ENCODE measurements around the gene NTNG1.

GRCh38 chr1:107244709-107245500 is 104.1 kb downstream of the NTNG1 start:
- TF ChIP-seq STAT1 (conservative IDR thresholded peaks at IDR 0.05), result no peak
- TF ChIP-seq PRDM15 (CRISPR knock-in tag; IDR thresholded peaks at IDR 0.05), result no peak
- no peak for TF ChIP-seq JUND (IDR thresholded peaks at IDR 0.05; ENCODE audit: low read depth, low read length)
- TF ChIP-seq YY1 (IDR thresholded peaks at IDR 0.05; ENCODE audit: low read depth, low read length), result no peak
- no peak for TF ChIP-seq RELB (IDR thresholded peaks at IDR 0.05; ENCODE audit: low read depth)
- no peak for TF ChIP-seq CBFB (IDR thresholded peaks at IDR 0.05; ENCODE audit: low read depth)
- TF ChIP-seq, protein P1, sequence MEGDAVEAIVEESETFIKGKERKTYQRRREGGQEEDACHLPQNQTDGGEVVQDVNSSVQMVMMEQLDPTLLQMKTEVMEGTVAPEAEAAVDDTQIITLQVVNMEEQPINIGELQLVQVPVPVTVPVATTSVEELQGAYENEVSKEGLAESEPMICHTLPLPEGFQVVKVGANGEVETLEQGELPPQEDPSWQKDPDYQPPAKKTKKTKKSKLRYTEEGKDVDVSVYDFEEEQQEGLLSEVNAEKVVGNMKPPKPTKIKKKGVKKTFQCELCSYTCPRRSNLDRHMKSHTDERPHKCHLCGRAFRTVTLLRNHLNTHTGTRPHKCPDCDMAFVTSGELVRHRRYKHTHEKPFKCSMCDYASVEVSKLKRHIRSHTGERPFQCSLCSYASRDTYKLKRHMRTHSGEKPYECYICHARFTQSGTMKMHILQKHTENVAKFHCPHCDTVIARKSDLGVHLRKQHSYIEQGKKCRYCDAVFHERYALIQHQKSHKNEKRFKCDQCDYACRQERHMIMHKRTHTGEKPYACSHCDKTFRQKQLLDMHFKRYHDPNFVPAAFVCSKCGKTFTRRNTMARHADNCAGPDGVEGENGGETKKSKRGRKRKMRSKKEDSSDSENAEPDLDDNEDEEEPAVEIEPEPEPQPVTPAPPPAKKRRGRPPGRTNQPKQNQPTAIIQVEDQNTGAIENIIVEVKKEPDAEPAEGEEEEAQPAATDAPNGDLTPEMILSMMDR (IDR thresholded peaks at IDR 0.05 in 2 of 3, conservative IDR thresholded peaks at IDR 0.05 in 1 of 3; ENCODE audit: control insufficient read depth in 2 of 3, extremely low read depth in 1 of 3, insufficient read depth in 1 of 3, low read depth in 3 of 3, low read length in 3 of 3), result no peak
- no peak for TF ChIP-seq FOXK2 (IDR thresholded peaks at IDR 0.05)
- no peak for TF ChIP-seq POLR2A (IDR thresholded peaks at IDR 0.05; ENCODE audit: low read depth, low read length)
- no peak for TF ChIP-seq HCFC1 (IDR thresholded peaks at IDR 0.05; ENCODE audit: low read length)
- no peak for TF ChIP-seq EZH2 (IDR thresholded peaks at IDR 0.05; ENCODE audit: borderline replicate concordance, control insufficient read depth, low read depth, low read length)
- TF ChIP-seq ZNF217 (IDR thresholded peaks at IDR 0.05), result no peak
